Adrenal gland (tissue), 12 donors: Measurements from ENCODE around the gene DMWD. TPM values are rescaled to one million over a fixed set of nuclear protein-coding genes. Genes with fewer than 3 reads are reported as not detected.

ENCODE experiments used
- DNase-seq, 7 donors: peaks; one replicate each; pipeline ENCODE4 v3.0.0-alpha.2; 2019 to 2020
- H3K27ac ChIP-seq, 5 donors: fragments of 200-600 bp; sonication (generic) in 4 of 5; 1 replicate in 3 of 5; 2 replicates in 2 of 5; pipeline versions ENCODE4 v1.5.1 to v1.8.0; 2016 to 2020; ENCODE audit warnings: mild to moderate bottlenecking in 1 of 5
- H3K27me3 ChIP-seq: fragments of 200-600 bp; 2 replicates; pipeline ENCODE4 v1.8.0; 2021
- H3K36me3 ChIP-seq, 2 donors: fragments of 200-600 bp; replicated peaks in 1 of 2; 1 replicate in 1 of 2; 2 replicates in 1 of 2; pipeline versions ENCODE4 v1.5.1 to v1.8.0; 2018 to 2022
- H3K4me1 ChIP-seq, 2 donors: fragments of 200-600 bp; replicated peaks in 1 of 2; 1 replicate in 1 of 2; 2 replicates in 1 of 2; pipeline versions ENCODE4 v1.5.1 to v1.8.0; 2018 to 2021
- H3K4me3 ChIP-seq, 4 donors: fragments of 200-600 bp; sonication (generic) in 3 of 4; one replicate each; pipeline ENCODE4 v1.5.1; 2016 to 2018
- H3K9me3 ChIP-seq, 3 donors: fragments of 200-600 bp; sonication (generic) in 1 of 3; replicated peaks in 1 of 3; 1 replicate in 2 of 3; 2 replicates in 1 of 3; pipeline versions ENCODE4 v1.5.1 to v1.8.0; 2016 to 2021
- POLR2A ChIP-seq, 2 donors: fragments of 450-650 bp; IDR thresholded peaks; one replicate each; pipeline ENCODE4 v1.6.1; 2017; ENCODE audit warnings: antibody characterized with exemption in 2 of 2, mild to moderate bottlenecking in 2 of 2, moderate library complexity in 1 of 2
- WGBS, 4 donors: extraction: QIAGEN DNeasy Blood & Tissue Kit in 2 of 4; methylation state at CpG; one replicate each; pipeline versions ENCODE4 v1.1.5 to v1.1.7; 2013 to 2017; 5-methylcytosine and 5-hydroxymethylcytosine counted together
- intact Hi-C, 2 donors: fragments of 100-400 bp; cut with DNase I; formaldehyde crosslinking; loops; one replicate each; pipeline versions ENCODE4 v1.14.1 to v1.15.0; 2022 to 2023
- polyA plus RNA-seq, 3 donors: library from polyadenylated mRNA; stranded (reverse); fragments of 200-250 nt in 2 of 3; fragments of 350-450 nt in 1 of 3; fragmentation: Illumina TruSeq in 1 of 3; extraction: RNeasy Lipid Tissue Mini Kit (QIAGEN cat#74804) in 1 of 3; gene quantifications; one replicate each; pipeline ENCODE4 v1.2.3, GENCODE V29; 2013 to 2014
- total RNA-seq, 9 donors: library from RNA; depleted of rRNA in 4 of 9; stranded (reverse); fragments of >200 nt in 4 of 9; fragments of 120-200 nt in 1 of 9; fragmentation: NEBNext Ultra II Directional in 1 of 9; extraction: Animal tissue kit (Norgen Biotek cat#: 25700) in 1 of 9; gene quantifications; one replicate each; pipeline versions ENCODE4 v1.1.0 to v1.2.4, GENCODE V29; 2013 to 2023
- TF ChIP-seq, protein P1 (sequence below), 6 experiments: fragments of 450-650 bp in 4 of 6; fragments of 200-600 bp in 2 of 6; sonication (generic) in 1 of 6; IDR thresholded peaks; 1 replicate in 5 of 6; 2 replicates in 1 of 6; pipeline versions ENCODE4 v1.5.1 to v1.8.0; 2016 to 2021; ENCODE audit warnings: antibody characterized with exemption in 6 of 6, mild to moderate bottlenecking in 2 of 6, moderate library complexity in 1 of 6
- donor health status: healthy with polysubstance abuse.
- donor health status: Bipolar disorder and iron deficiency.
- donor health status: DM: yes; HTN: yes; CAD: no.
- donor health status: DM: no; HTN: no; CAD: no.
- donor health status: DM: no; HTN: no; CAD: no.
- donor health status: DM: yes; HTN: yes; CAD: no.

DMWD gene
- total and polyA plus RNA-seq, 12 donors = 13.2 to 91.5 (median 34.0) TPM

DNA sequence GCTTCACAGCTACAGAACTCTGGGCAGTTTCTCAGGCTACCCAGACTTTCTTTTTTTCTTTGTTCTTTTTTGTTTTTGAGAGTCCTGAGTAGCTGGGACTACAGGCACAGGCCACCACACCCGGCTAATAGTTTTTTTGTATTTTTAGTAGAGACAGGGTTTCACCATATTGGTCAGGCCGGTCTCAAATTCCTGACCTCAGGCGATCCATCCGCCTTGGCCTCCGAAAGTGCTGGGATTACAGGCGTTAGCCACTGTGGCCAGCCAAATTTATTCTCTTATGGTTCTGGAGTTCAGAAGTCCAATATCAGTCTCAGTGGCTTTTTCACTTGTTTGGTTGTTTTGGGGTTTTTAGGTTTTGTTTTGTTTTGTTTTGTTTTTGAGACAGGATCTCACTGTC, 47.0 kb downstream of the DMWD start:
- intact Hi-C loops = no loop called here
- 90% methylated on average over 6 of the region's 6 CpGs for WGBS, 4 donors
- DNase-seq = no peak

DNA sequence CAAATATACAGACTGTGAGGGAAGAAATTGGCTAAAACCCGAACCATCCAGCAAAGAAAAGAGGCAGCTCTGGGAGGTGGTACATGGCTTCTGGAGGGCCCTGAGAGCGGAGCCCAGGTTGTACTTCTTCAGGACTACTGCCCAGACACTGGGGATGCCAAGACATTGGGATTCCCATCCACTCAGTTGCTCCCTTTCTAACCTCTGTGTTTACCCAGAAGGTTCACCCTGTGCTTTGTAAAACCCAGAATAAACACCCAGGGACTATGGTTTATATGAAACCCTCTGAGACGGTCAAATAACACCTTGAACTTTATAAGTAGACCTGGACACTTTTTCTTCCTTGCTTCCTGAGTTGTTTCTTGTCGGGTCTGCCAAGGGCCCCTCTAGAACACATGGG, 49.7 kb downstream of the DMWD start:
- Histone ChIP-seq H3K27me3 (no peaks in the 10 kb centered on the region), H3K27ac (no peak overlapping the region), H3K36me3 (no peaks in the 10 kb centered on the region), H3K9me3 (no peaks in the 10 kb centered on the region), H3K4me1 (no peaks in the 10 kb centered on the region), H3K4me3 (no peak overlapping the region)
- no peak for TF ChIP-seq POLR2A (IDR thresholded peaks at IDR 0.05)
- TF ChIP-seq, protein P1, sequence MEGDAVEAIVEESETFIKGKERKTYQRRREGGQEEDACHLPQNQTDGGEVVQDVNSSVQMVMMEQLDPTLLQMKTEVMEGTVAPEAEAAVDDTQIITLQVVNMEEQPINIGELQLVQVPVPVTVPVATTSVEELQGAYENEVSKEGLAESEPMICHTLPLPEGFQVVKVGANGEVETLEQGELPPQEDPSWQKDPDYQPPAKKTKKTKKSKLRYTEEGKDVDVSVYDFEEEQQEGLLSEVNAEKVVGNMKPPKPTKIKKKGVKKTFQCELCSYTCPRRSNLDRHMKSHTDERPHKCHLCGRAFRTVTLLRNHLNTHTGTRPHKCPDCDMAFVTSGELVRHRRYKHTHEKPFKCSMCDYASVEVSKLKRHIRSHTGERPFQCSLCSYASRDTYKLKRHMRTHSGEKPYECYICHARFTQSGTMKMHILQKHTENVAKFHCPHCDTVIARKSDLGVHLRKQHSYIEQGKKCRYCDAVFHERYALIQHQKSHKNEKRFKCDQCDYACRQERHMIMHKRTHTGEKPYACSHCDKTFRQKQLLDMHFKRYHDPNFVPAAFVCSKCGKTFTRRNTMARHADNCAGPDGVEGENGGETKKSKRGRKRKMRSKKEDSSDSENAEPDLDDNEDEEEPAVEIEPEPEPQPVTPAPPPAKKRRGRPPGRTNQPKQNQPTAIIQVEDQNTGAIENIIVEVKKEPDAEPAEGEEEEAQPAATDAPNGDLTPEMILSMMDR (IDR thresholded peaks at IDR 0.05) = no peak
- intact Hi-C loops = no loop called here
- 70 to 77% (median 75%) methylated on average over 4 of the region's 4 CpGs for WGBS, 4 donors
- no peak for DNase-seq

More for the DNA sequence above, 47.0 kb downstream of the DMWD start:
- Histone ChIP-seq H3K9me3 (no peaks in the 10 kb centered on the region), H3K27me3 (no peaks in the 10 kb centered on the region), H3K4me3 (no peak overlapping the region), H3K36me3 (no peaks in the 10 kb centered on the region), H3K4me1 (no peaks in the 10 kb centered on the region), H3K27ac (no peak overlapping the region)
- TF ChIP-seq POLR2A (IDR thresholded peaks at IDR 0.05) = no peak
- TF ChIP-seq, protein P1 (IDR thresholded peaks at IDR 0.05) = no peak

DNA sequence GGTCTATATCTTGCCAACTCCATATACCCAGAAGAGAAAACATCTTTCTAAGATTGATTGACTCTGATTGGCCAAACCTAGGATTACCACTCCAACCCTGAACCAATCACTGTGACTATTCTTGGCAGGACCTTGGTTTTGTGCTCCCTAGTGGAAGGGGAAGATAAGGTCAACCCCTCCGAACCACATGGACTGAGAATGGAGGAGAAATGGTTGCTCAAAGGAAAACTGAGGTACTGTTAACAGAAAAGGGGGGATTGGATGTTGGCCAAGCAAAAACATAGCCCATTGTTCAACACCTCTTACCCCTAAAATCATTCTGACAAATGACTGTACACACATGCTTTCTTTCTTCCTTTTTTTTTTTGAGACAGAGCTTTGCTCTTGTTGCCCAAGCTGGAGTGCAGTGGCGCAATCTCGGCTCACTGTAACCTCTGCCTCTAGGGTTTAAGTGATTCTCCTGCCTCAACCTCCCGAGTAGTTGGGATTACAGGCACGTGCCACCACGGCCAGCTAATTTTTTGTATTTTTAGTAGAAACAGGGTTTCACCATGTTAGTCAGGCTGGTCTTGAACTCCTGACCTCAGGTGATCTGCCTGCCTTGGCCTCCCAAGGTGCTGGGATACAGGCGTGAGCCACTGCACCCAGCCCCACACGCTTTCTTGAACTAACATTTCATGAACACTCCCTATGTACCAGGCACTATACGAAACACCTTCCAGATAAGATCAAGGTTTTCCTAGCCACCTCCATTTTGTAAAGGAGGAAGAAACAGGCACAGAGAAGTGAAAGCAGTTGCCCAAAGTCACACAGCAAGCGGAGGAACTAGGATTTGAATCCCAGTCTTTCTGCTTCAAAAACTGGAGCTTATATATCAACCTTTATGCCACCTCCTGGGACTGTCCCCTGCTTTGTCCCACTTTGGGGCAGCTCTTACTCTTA, 52.9 kb downstream of the DMWD start:
- no peak for TF ChIP-seq POLR2A (IDR thresholded peaks at IDR 0.05)
- TF ChIP-seq, protein P1 (IDR thresholded peaks at IDR 0.05) = no peak
- H3K27ac ChIP-seq = no peak overlapping the region
- intact Hi-C loops = no loop called here
- no peak overlapping the region for H3K4me3 ChIP-seq
- whole genome bisulfite sequencing, 4 donors = 72 to 81% (median 75%) methylated on average over 10 of the region's 10 CpGs
- no peaks in the 10 kb centered on the region for H3K27me3 ChIP-seq
- H3K9me3 ChIP-seq = no peaks in the 10 kb centered on the region
- DNase-seq = no peak
- H3K36me3 ChIP-seq = no peaks in the 10 kb centered on the region
- no peaks in the 10 kb centered on the region for H3K4me1 ChIP-seq

DNA sequence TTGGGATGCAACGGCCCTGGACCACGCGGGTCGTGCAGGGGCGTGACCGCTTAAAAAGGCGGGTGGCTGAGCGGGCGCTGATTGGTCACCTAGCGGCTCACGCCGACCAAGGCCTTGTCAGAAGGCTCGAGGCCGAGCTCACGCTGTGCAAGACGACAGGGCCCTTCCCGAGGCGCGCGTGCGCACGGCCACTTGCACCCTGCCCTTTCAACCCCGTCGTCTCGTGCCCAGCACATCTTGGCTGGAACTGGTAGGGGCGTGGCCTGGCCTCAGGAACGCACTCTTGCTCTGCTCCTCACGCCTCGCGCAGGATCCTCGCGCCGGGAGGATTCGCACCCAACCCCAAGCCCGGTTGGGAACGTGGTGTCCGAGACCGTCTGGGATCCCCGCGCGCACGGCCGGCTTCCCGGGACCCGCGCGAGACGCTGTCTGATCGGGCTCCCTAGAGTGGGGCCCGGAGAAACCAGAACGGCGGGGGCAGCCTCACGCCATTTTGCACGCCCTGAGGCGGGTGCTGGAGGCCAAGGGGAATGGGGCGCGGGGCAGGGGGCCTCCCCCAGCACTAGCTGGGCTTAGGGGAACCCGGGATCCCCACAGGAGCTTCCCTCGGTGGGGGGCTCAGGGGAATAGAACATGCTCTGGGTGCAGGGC, 59.4 kb downstream of the DMWD start, which contains the start of gene MEIOSIN:
Gene MEIOSIN, plus strand, starts transcription at position 280 of the 651 bp plus-strand sequence. CDS start 1,938 bp downstream, outside the sequence.
- no peak for TF ChIP-seq POLR2A (IDR thresholded peaks at IDR 0.05)
- TF ChIP-seq, protein P1 (IDR thresholded peaks at IDR 0.05) = no peak

More for the DNA sequence above, 59.4 kb downstream of the DMWD start, which contains the start of gene MEIOSIN:
- Histone ChIP-seq H3K4me3 (no peak within 1 kb of the TSS), H3K4me1 (peaks cover 0 to 13% of the 10 kb centered on the region in 2 donors), H3K27me3 (no peaks in the 10 kb centered on the region), H3K36me3 (no peaks in the 10 kb centered on the region), H3K27ac (no peak within 1 kb of the TSS), H3K9me3 (no peaks in the 10 kb centered on the region)
- intact Hi-C loops = no loop called here
- no peak for DNase-seq
- 86 to 94% (median 91%) methylated on average over 12 to 59 of the region's 59 CpGs for WGBS, 4 donors
